Upper lobe of right lung (tissue), 1 donor: ENCODE measurements around the gene PTPRN2. TPM values are rescaled to one million over a fixed set of nuclear protein-coding genes. Genes with fewer than 3 reads are reported as not detected.

Source experiments
- ATAC-seq: fragments of 200-7000 bp; cut with Tn5 transposase; one replicate; pipeline ENCODE4 v1.9.1; 2020; ENCODE audit warnings: mild to moderate bottlenecking, moderate library complexity
- DNase-seq: peaks from one replicate; pipeline ENCODE4 v3.0.0-alpha.2; 2020
- H3K27ac ChIP-seq: fragments of 200-600 bp; one replicate; pipeline ENCODE4 v1.8.0; 2022
- H3K27me3 ChIP-seq: fragments of 200-600 bp; one replicate; pipeline ENCODE4 v1.8.0; 2022; ENCODE audit warnings: mild to moderate bottlenecking
- H3K36me3 ChIP-seq: fragments of 200-600 bp; one replicate; pipeline ENCODE4 v1.8.0; 2022
- H3K4me1 ChIP-seq: fragments of 200-600 bp; one replicate; pipeline ENCODE4 v1.8.0; 2022
- H3K4me3 ChIP-seq: fragments of 200-600 bp; one replicate; pipeline ENCODE4 v1.8.0; 2022; ENCODE audit warnings: mild to moderate bottlenecking
- H3K9me3 ChIP-seq: fragments of 200-600 bp; one replicate; pipeline ENCODE4 v1.8.0; 2022
- CTCF ChIP-seq: fragments of 200-600 bp; IDR thresholded peaks from one replicate; pipeline ENCODE4 v1.8.0; 2022; ENCODE audit warnings: antibody characterized with exemption
- intact Hi-C: fragments of 100-400 bp; cut with DNase I; formaldehyde crosslinking; loops from one replicate; pipeline ENCODE4 v1.11.0; 2022
- total RNA-seq: library from RNA; stranded (reverse); fragmentation: NEBNext Ultra II Directional; extraction: Animal tissue kit (Norgen Biotek cat#: 25700); gene quantifications from one replicate; pipeline ENCODE4 v1.2.1, GENCODE V29; 2021
- donor health status: DM: no; HTN: yes; CAD: no; lungs with severe emphysema.

Gene PTPRN2
- total RNA-seq, 1 donor from 2014 or later, result 4.9 TPM

- ATAC-seq (no peak), DNase-seq (no peak)
- Histone ChIP-seq H3K9me3 (no peaks in the 10 kb centered on the region), H3K4me1 (no peaks in the 10 kb centered on the region), H3K27ac (no peak overlapping the region), H3K27me3 (no peaks in the 10 kb centered on the region), H3K36me3 (no peaks in the 10 kb centered on the region), H3K4me3 (no peak overlapping the region)
- TF ChIP-seq CTCF, result no peak
- intact Hi-C loops, result no loop called here
These were observed 952.0 kb downstream of the PTPRN2 start for GRCh38 chr7:157635669-157636068.

GRCh38 chr7:157635148-157635500, 952.5 kb downstream of the PTPRN2 start:
- no peak overlapping the region for H3K27ac ChIP-seq
- H3K4me3 ChIP-seq, result no peak overlapping the region
- ATAC-seq, result no peak
- no peaks in the 10 kb centered on the region for H3K27me3 ChIP-seq
- H3K4me1 ChIP-seq, result no peaks in the 10 kb centered on the region
- peak; percentile 22 for DNase-seq
- no peak for TF ChIP-seq CTCF
- no peaks in the 10 kb centered on the region for H3K9me3 ChIP-seq
- no peaks in the 10 kb centered on the region for H3K36me3 ChIP-seq
- intact Hi-C loops, result no loop called here

- no peaks in the 10 kb centered on the region for H3K36me3 ChIP-seq
- no peak for TF ChIP-seq CTCF
These were observed 953.0 kb downstream of the PTPRN2 start for GRCh38 chr7:157634401-157635147.

GRCh38 chr7:157633465-157634185, 954.0 kb downstream of the PTPRN2 start:
- no peak for TF ChIP-seq CTCF
- Histone ChIP-seq H3K4me1 (no peaks in the 10 kb centered on the region), H3K9me3 (no peaks in the 10 kb centered on the region), H3K4me3 (no peak overlapping the region), H3K27me3 (no peaks in the 10 kb centered on the region), H3K36me3 (no peaks in the 10 kb centered on the region), H3K27ac (no peak overlapping the region)
- ATAC-seq, result no peak
- DNase-seq, result peak; percentile 51
- intact Hi-C loops, result no loop called here

More at GRCh38 chr7:157634401-157635147, 953.0 kb downstream of the PTPRN2 start:
- Histone ChIP-seq H3K27me3 (no peaks in the 10 kb centered on the region), H3K9me3 (no peaks in the 10 kb centered on the region), H3K27ac (no peak overlapping the region), H3K4me1 (no peaks in the 10 kb centered on the region), H3K4me3 (no peak overlapping the region)
- peak; percentile 31 for DNase-seq
- intact Hi-C loops, result no loop called here
- ATAC-seq, result no peak

GRCh38 chr7:157630301-157630853, 957.2 kb downstream of the PTPRN2 start:
- H3K4me3 ChIP-seq, result no peak overlapping the region
- H3K27me3 ChIP-seq, result no peaks in the 10 kb centered on the region
- intact Hi-C loops, result no loop called here
- no peaks in the 10 kb centered on the region for H3K36me3 ChIP-seq
- ATAC-seq (no peak), DNase-seq (peak; percentile 26)
- H3K27ac ChIP-seq, result no peak overlapping the region
- TF ChIP-seq CTCF, result no peak
- no peaks in the 10 kb centered on the region for H3K4me1 ChIP-seq
- no peaks in the 10 kb centered on the region for H3K9me3 ChIP-seq
